K562 (cell line): ENCODE measurements around the gene NAV2. TPM values are rescaled to one million over a fixed set of nuclear protein-coding genes. Genes with fewer than 3 reads are reported as not detected.

Experiments
- ATAC-seq: fragments of 200-7000 bp; cut with Tn5 transposase; 3 replicates; pipeline ENCODE4 v1.9.1; 2020; ENCODE audit warnings: moderate library complexity
- BruUV-seq: library from RNA; stranded (reverse); fragments of 400-500 nt; replicated peaks from 2 replicates; lab custom pipeline; 2021; lab: Mats Ljungman, UMichigan
- CTCF ChIA-PET: fragments of 300-600 bp; formaldehyde crosslinking; extraction: SDS; loops from one replicate; lab custom pipeline; 2021; ENCODE audit warnings: low intra/inter-chr PET ratio; lab: Yijun Ruan, JAX
- POLR2A ChIA-PET: fragments of 300-600, 350-650 bp; sonication (Branson Sonifier 250); formaldehyde crosslinking; extraction: SDS; loops from one replicate; lab custom pipeline; 2021; ENCODE audit warnings: antibody characterized with exemption, inconsistent platforms; lab: Yijun Ruan, JAX
- DNase-seq, 4 experiments: peaks; one replicate each; pipeline versions ENCODE4 v3.0.0 to v3.0.0-alpha.2; 2011 to 2018; ENCODE audit warnings: low spot score in 3 of 4, mixed read lengths in 3 of 4; ENCODE audit errors: extremely low read depth in 1 of 4
- FAIRE-seq: peaks from 2 replicates; lab custom pipeline; 2011; peaks lifted over from hg19 to GRCh38; lab: Jason Lieb, UNC
- H2AFZ ChIP-seq: 2 replicates; pipeline ENCODE4 v1.6.0; 2011; ENCODE audit warnings: low read depth, low read length, control low read depth, inconsistent platforms
- H3K27ac ChIP-seq: fragments of 200-600 bp; 3 replicates; pipeline ENCODE4 v1.8.0; 2011; ENCODE audit warnings: low read depth, mild to moderate bottlenecking, control low read depth, inconsistent platforms, low read length, moderate library complexity, mixed read lengths; ENCODE audit errors: extremely low read depth
- H3K27me3 ChIP-seq, 2 experiments: fragments of 300-600 bp in 1 of 2; 2 replicates in 1 of 2; 3 replicates in 1 of 2; pipeline versions ENCODE4 v1.6.0 to v1.8.0; 2011; ENCODE audit warnings: inconsistent platforms in 2 of 2, low read length in 2 of 2, mild to moderate bottlenecking in 1 of 2, mixed read lengths in 1 of 2, moderate library complexity in 1 of 2; ENCODE audit not compliant: control insufficient read depth in 2 of 2, insufficient read depth in 2 of 2
- H3K36me3 ChIP-seq: fragments of 300-600 bp; 3 replicates; pipeline ENCODE4 v1.8.0; 2011; ENCODE audit warnings: mild to moderate bottlenecking, low read length, inconsistent platforms; ENCODE audit not compliant: control insufficient read depth, insufficient read depth
- H3K4me1 ChIP-seq, 2 experiments: fragments of 200-600 bp in 1 of 2; replicated peaks in 1 of 2; 2 replicates in 1 of 2; 3 replicates in 1 of 2; pipeline versions ENCODE4 v1.5.1 to v1.8.0; 2011; ENCODE audit warnings: inconsistent platforms in 2 of 2, low read length in 2 of 2, mild to moderate bottlenecking in 1 of 2, mixed read lengths in 1 of 2, moderate library complexity in 1 of 2; ENCODE audit not compliant: control insufficient read depth in 2 of 2, insufficient read depth in 2 of 2
- H3K4me2 ChIP-seq: 2 replicates; pipeline ENCODE4 v1.6.1; 2011; ENCODE audit warnings: low read length, control low read depth, inconsistent platforms, mixed read lengths; ENCODE audit not compliant: insufficient read depth
- H3K4me3 ChIP-seq: fragments of 200-600 bp; sonication (generic), shearing (Covaris generic); 2 replicates; pipeline ENCODE4 v1.5.1; 2016; ENCODE audit warnings: control low read depth, inconsistent platforms
- H3K79me2 ChIP-seq: fragments of 200-600 bp; 3 replicates; pipeline ENCODE4 v1.8.0; 2011; ENCODE audit warnings: low read length, inconsistent platforms; ENCODE audit not compliant: control insufficient read depth, insufficient read depth
- H3K9ac ChIP-seq, 2 experiments: 2 replicates each; pipeline versions ENCODE4 v1.6.0 to v1.6.1; 2011; ENCODE audit warnings: low read depth in 2 of 2, low read length in 2 of 2, control low read depth in 1 of 2, inconsistent platforms in 1 of 2, mild to moderate bottlenecking in 1 of 2, mixed read lengths in 1 of 2; ENCODE audit not compliant: insufficient read depth in 1 of 2
- H3K9me1 ChIP-seq: one replicate; pipeline ENCODE4 v1.6.0; 2011; ENCODE audit warnings: inconsistent platforms, mild to moderate bottlenecking, low read length, moderate library complexity; ENCODE audit not compliant: control insufficient read depth, insufficient read depth
- H3K9me3 ChIP-seq: replicated peaks from 2 replicates; pipeline ENCODE4 v1.5.1; 2011; ENCODE audit warnings: low read depth, low read length, inconsistent platforms; ENCODE audit not compliant: control insufficient read depth, insufficient read depth
- H4K20me1 ChIP-seq: replicated peaks from 2 replicates; pipeline ENCODE4 v1.6.1; 2011; ENCODE audit warnings: low read length, inconsistent platforms, mixed read lengths; ENCODE audit not compliant: control insufficient read depth, insufficient read depth
- ESRRA ChIP-seq: fragments of 450-650 bp; IDR thresholded peaks from 2 replicates; pipeline ENCODE4 v1.6.1; 2014; ENCODE audit warnings: low read depth, mild to moderate bottlenecking, moderate library complexity, borderline replicate concordance
- HDAC6 ChIP-seq: IDR thresholded peaks from 2 replicates; pipeline ENCODE4 v1.6.1; 2012; ENCODE audit warnings: low read depth, mild to moderate bottlenecking, control low read depth, inconsistent platforms, low read length, moderate library complexity
- MECOM ChIP-seq: fragments of 250-450 bp; sonication (Bioruptor Pico); IDR thresholded peaks from 2 replicates; pipeline ENCODE4 v1.8.0; 2022; ENCODE audit warnings: inconsistent platforms
- SNIP1 ChIP-seq: fragments of 450-650 bp; IDR thresholded peaks from 2 replicates; pipeline ENCODE4 v1.7.1; 2017; ENCODE audit warnings: low read depth, mild to moderate bottlenecking
- YY1 ChIP-seq, 3 experiments: IDR thresholded peaks; 2 replicates each; pipeline ENCODE4 v1.6.1; 2011; ENCODE audit warnings: low read length in 2 of 3, mild to moderate bottlenecking in 2 of 3, moderate library complexity in 2 of 3, borderline replicate concordance in 1 of 3, control low read depth in 1 of 3, low read depth in 1 of 3; ENCODE audit not compliant: insufficient read depth in 3 of 3, insufficient replicate concordance in 2 of 3, control insufficient read depth in 1 of 3, insufficient read length in 1 of 3; ENCODE audit errors: extremely low read depth in 1 of 3
- ZNF239 ChIP-seq: fragments of 250-450 bp; sonication (Bioruptor Pico); IDR thresholded peaks from 2 replicates; pipeline ENCODE4 v1.4.0; 2020; ENCODE audit warnings: mild to moderate bottlenecking
- ZNF695 ChIP-seq: fragments of 450-650 bp; formaldehyde crosslinking; IDR thresholded peaks from 2 replicates; pipeline ENCODE4 v1.4.0; 2020; ENCODE audit warnings: mild to moderate bottlenecking, moderate library complexity
- WGBS: fragments of 100-300 bp; shearing (Covaris generic); methylation state at CpG from one replicate; pipeline ENCODE4 v1.1.6; 2016; ENCODE audit warnings: low coverage, mixed read lengths; ENCODE audit not compliant: insufficient coverage; ENCODE audit errors: missing lambda C conversion rate; 5-methylcytosine and 5-hydroxymethylcytosine counted together
- in situ Hi-C: fragments of 300-500 bp; cut with MboI; formaldehyde crosslinking; loops from 4 replicates; pipeline ENCODE4 v1.15.0; 2018; ENCODE audit warnings: inconsistent platforms, mixed read lengths
- intact Hi-C: fragments of 100-400 bp; cut with micrococcal nuclease; formaldehyde crosslinking; loops from 2 replicates; pipeline ENCODE4 v1.14.2; 2022
- polyA plus RNA-seq, 8 experiments: library from polyadenylated mRNA; depleted of rRNA in 4 of 8; stranded (reverse) in 5 of 8; unstranded in 3 of 8; fragments of >200 nt; fragmentation: Nextera tagmentation in 2 of 8; fragmentation: Illumina TruSeq in 1 of 8; extraction: Ambion mirVana in 2 of 8; extraction: Trizol in 1 of 8; gene quantifications; 2 replicates each; pipeline versions ENCODE4 v1.2.1 to v1.2.3, GENCODE V29; 2011 to 2014; ENCODE audit warnings: inconsistent platforms in 1 of 8, missing spikeins in 1 of 8
- total RNA-seq, 7 experiments: library from RNA; depleted of rRNA in 6 of 7; stranded (reverse); fragments of >200 nt in 6 of 7; fragmentation: Illumina TruSeq in 2 of 7; extraction: Trizol in 2 of 7; gene quantifications; 2 replicates each; pipeline versions ENCODE4 v1.2.1 to v1.2.3, GENCODE V29; 2011 to 2021; ENCODE audit warnings: low replicate concordance in 1 of 7
- TF ChIP-seq, protein P1 (sequence below), 2 experiments: fragments of 450-650 bp; conservative IDR thresholded peaks; 2 replicates each; pipeline ENCODE4 v1.6.1; 2017; ENCODE audit warnings: mild to moderate bottlenecking in 2 of 2, moderate library complexity in 2 of 2

Gene NAV2
- total and polyA plus RNA-seq, 9 of the 15 experiments (the other 6 are each of a cell fraction or from before 2014, with no cell fraction given), result 0.03 to 0.35 (median 0.05) TPM

GRCh38 chr11:19800714-19801519 lies 88.3 kb downstream of the NAV2 start:
- H3K9me1 ChIP-seq, result no peaks in the 10 kb centered on the region
- intact Hi-C loops (loop anchor here (1.0 kb wide), 1 partner anchor 237 kb away; no protein-coding TSS in a partner anchor), in situ Hi-C loops (no loop called here)
- H3K36me3 ChIP-seq, result no peaks in the 10 kb centered on the region
- no peaks in the 10 kb centered on the region for H3K9me3 ChIP-seq
- BruUV-seq, result no TSS peak
- no peaks in the 10 kb centered on the region for H3K4me1 ChIP-seq
- H3K27me3 ChIP-seq, result peaks cover 0 to 10% of the 10 kb centered on the region in 2 experiments; a peak in 2 of 5 replicates
- H3K4me2 ChIP-seq, result no peak overlapping the region
- no peak for DNase-seq
- no peak overlapping the region for H3K9ac ChIP-seq
- 0% methylated on average over 3 of the region's 4 CpGs for WGBS
- no peak for FAIRE-seq
- TF ChIP-seq ZNF239 (CRISPR knock-in tag) (no peak), YY1 (IDR thresholded peaks at IDR 0.05; ENCODE audit: borderline replicate concordance in 1 of 3, control insufficient read depth in 1 of 3, extremely low read depth in 1 of 3, insufficient read depth in 3 of 3, insufficient read length in 1 of 3, insufficient replicate concordance in 2 of 3, low read depth in 1 of 3, low read length in 2 of 3) (no peak), HDAC6 (no peak), SNIP1 (no peak), ESRRA (no peak), MECOM (CRISPR knock-in tag) (no peak), ZNF695 (CRISPR knock-in tag) (no peak)
- TF ChIP-seq, protein P1, sequence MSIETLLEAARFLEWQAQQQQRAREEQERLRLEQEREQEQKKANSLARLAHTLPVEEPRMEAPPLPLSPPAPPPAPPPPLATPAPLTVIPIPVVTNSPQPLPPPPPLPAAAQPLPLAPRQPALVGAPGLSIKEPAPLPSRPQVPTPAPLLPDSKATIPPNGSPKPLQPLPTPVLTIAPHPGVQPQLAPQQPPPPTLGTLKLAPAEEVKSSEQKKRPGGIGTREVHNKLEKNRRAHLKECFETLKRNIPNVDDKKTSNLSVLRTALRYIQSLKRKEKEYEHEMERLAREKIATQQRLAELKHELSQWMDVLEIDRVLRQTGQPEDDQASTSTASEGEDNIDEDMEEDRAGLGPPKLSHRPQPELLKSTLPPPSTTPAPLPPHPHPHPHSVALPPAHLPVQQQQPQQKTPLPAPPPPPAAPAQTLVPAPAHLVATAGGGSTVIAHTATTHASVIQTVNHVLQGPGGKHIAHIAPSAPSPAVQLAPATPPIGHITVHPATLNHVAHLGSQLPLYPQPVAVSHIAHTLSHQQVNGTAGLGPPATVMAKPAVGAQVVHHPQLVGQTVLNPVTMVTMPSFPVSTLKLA (conservative IDR thresholded peaks at IDR 0.05), result no peak
- H3K79me2 ChIP-seq, result no peaks in the 10 kb centered on the region
- H4K20me1 ChIP-seq, result no peaks in the 10 kb centered on the region
- ChIA-PET CTCF (no interaction called here), POLR2A (interaction anchor here (0.8 kb wide), 1 partner anchor 80 kb away, joined by 3 read pairs; no protein-coding TSS in a partner anchor)
- H2AFZ ChIP-seq, result no peak overlapping the region
- no peak overlapping the region for H3K4me3 ChIP-seq
- ATAC-seq, result no peak
- H3K27ac ChIP-seq, result no peak overlapping the region
